ENCODE measurements around the gene UGT3A1. TPM values are rescaled to one million over a fixed set of nuclear protein-coding genes. Genes with fewer than 3 reads are reported as not detected.

Gene UGT3A1
- total and polyA plus RNA-seq, 4 donors, result 0.13 TPM; not detected in 3

DNA sequence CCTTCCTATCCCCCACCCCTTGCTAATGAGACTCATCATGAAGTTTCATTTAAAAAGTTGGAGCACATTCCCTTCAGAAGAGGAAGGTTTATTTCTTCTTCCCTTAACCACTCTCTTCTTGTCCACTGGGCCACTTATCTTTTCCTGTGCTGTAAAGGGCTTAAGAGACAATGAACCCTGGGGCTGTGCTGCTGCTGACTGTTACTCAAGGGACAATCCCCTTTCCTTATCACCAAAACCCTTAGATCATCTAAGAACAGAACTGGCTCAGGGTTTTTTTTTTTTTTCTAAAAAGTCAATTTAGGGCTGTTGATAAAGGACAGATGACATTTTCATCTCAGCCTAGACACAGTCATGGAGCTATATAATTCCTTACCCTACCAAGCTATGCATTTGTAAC, 82.4 kb downstream of the UGT3A1 start:
- ATAC-seq (ENCODE audit: low FRiP score) (no peak), DNase-seq (no peak)
- intact Hi-C loops (cut with DNase I), result no loop called here
- H3K4me3 ChIP-seq (ENCODE audit: low read length in 2 of 2), result no peak overlapping the region
- H3K9me3 ChIP-seq (ENCODE audit: control insufficient read depth, low read length), result no peaks in the 10 kb centered on the region
- no peaks in the 10 kb centered on the region for H3K4me1 ChIP-seq (ENCODE audit: control insufficient read depth in 1 of 2, insufficient read depth in 2 of 2, low read length in 2 of 2)
- no peak overlapping the region for H3K27ac ChIP-seq (ENCODE audit: low read depth in 1 of 2, low read length in 2 of 2)
- H3K27me3 ChIP-seq (ENCODE audit: control insufficient read depth in 1 of 2, insufficient read depth in 2 of 2, low read length in 1 of 2), result peaks cover 0 to 2% of the 10 kb centered on the region in 2 donors
- no peaks in the 10 kb centered on the region for H3K36me3 ChIP-seq (ENCODE audit: control insufficient read depth in 1 of 2, insufficient read depth in 2 of 2, low read length in 1 of 2)

- H3K27ac ChIP-seq (ENCODE audit: low read depth in 1 of 2, low read length in 2 of 2), result no peak overlapping the region
- 41 to 49% methylated on average over 1 of the region's 1 CpG for WGBS, 2 donors
- H3K9me3 ChIP-seq (ENCODE audit: control insufficient read depth, low read length), result no peaks in the 10 kb centered on the region
- H3K4me3 ChIP-seq (ENCODE audit: low read length in 2 of 2), result no peak overlapping the region
- peaks cover 0 to 2% of the 10 kb centered on the region in 2 donors for H3K27me3 ChIP-seq (ENCODE audit: control insufficient read depth in 1 of 2, insufficient read depth in 2 of 2, low read length in 1 of 2)
- ATAC-seq (ENCODE audit: low FRiP score), result no peak
- no peaks in the 10 kb centered on the region for H3K36me3 ChIP-seq (ENCODE audit: control insufficient read depth in 1 of 2, insufficient read depth in 2 of 2, low read length in 1 of 2)
- H3K4me1 ChIP-seq (ENCODE audit: control insufficient read depth in 1 of 2, insufficient read depth in 2 of 2, low read length in 2 of 2), result no peaks in the 10 kb centered on the region
- intact Hi-C loops (cut with DNase I), result no loop called here
- DNase-seq, result no peak
These were observed 83.0 kb downstream of the UGT3A1 start for GRCh38 chr5:35908228-35908627.

DNA sequence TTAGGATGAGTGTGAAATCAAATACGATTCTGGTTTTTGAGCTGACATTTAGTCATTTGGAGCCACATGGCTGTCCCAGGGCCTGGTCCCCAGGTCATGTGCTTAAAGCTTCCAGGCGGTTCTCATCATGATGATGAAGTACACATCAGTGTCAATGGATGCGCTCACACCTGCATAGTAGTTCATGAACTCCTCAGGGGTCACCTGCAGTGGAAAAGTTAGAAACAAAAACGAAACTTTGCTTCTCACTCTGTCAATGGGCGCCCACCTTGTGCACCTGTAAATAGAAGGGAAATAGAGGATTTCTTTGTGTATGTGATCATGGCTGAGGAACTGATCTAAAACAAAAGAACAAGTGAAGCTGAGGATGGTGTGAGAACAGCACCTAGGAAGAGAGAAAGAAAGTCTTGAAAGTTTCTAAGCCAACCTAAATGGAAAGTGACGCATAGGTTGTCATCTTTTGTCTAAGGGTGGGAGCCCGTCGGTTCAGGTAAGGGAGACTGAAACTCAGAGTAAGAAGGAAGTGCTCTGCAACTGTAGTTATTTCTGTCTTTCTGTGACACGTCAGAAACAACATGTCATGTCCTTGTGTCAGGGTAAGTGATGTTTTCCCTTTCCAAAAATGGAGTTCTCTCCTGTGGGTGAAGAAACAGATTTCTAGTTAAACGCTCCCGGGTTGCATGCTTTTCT, 86.6 kb downstream of the UGT3A1 start:
- ATAC-seq (ENCODE audit: low FRiP score) (no peak), DNase-seq (no peak)
- Histone ChIP-seq H3K4me3 (ENCODE audit: low read length in 2 of 2) (no peak overlapping the region), H3K36me3 (ENCODE audit: control insufficient read depth in 1 of 2, insufficient read depth in 2 of 2, low read length in 1 of 2) (no peaks in the 10 kb centered on the region), H3K27me3 (ENCODE audit: control insufficient read depth in 1 of 2, insufficient read depth in 2 of 2, low read length in 1 of 2) (peaks cover 0 to 5% of the 10 kb centered on the region in 2 donors), H3K27ac (ENCODE audit: low read depth in 1 of 2, low read length in 2 of 2) (no peak overlapping the region), H3K9me3 (ENCODE audit: control insufficient read depth, low read length) (no peaks in the 10 kb centered on the region), H3K4me1 (ENCODE audit: control insufficient read depth in 1 of 2, insufficient read depth in 2 of 2, low read length in 2 of 2) (no peaks in the 10 kb centered on the region)
- 63 to 67% methylated on average over 11 of the region's 11 CpGs for WGBS, 2 donors
- intact Hi-C loops (cut with DNase I), result no loop called here

DNA sequence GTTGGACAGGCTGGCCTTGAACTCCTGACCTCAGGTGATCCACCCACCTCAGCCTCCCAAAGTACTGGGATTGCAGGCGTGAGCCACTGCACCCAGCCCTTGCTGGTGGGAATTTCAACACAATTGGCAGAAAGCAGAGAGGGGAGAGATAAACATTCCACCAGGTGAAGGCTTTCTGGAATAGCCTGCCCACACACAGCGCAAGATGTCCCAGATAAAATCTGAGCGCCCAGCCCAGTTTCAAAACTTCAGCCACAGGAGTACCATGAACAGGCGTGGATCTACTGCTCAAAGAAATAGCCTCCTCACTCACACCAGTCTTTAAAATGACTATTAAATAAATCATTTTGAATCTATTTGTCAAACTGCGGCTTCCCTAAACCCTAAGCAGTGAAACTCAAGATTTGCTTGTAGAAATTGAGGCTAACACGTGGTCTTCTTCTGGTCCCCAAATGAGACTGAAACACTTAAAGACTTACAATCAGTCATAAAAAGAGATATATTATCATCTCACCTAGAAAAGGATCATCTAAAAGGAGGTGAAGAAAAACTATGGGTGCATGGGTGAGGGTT, 87.5 kb downstream of the UGT3A1 start:
- Histone ChIP-seq H3K9me3 (ENCODE audit: control insufficient read depth, low read length) (no peaks in the 10 kb centered on the region), H3K27me3 (ENCODE audit: control insufficient read depth in 1 of 2, insufficient read depth in 2 of 2, low read length in 1 of 2) (peaks cover 0 to 5% of the 10 kb centered on the region in 2 donors), H3K4me3 (ENCODE audit: low read length in 2 of 2) (no peak overlapping the region), H3K4me1 (ENCODE audit: control insufficient read depth in 1 of 2, insufficient read depth in 2 of 2, low read length in 2 of 2) (no peaks in the 10 kb centered on the region), H3K36me3 (ENCODE audit: control insufficient read depth in 1 of 2, insufficient read depth in 2 of 2, low read length in 1 of 2) (no peaks in the 10 kb centered on the region), H3K27ac (ENCODE audit: low read depth in 1 of 2, low read length in 2 of 2) (no peak overlapping the region)
- WGBS, 2 donors, result 87 to 88% methylated on average over 6 of the region's 6 CpGs
- intact Hi-C loops (cut with DNase I), result no loop called here
- ATAC-seq (ENCODE audit: low FRiP score), result no peak
- DNase-seq, result no peak

DNA sequence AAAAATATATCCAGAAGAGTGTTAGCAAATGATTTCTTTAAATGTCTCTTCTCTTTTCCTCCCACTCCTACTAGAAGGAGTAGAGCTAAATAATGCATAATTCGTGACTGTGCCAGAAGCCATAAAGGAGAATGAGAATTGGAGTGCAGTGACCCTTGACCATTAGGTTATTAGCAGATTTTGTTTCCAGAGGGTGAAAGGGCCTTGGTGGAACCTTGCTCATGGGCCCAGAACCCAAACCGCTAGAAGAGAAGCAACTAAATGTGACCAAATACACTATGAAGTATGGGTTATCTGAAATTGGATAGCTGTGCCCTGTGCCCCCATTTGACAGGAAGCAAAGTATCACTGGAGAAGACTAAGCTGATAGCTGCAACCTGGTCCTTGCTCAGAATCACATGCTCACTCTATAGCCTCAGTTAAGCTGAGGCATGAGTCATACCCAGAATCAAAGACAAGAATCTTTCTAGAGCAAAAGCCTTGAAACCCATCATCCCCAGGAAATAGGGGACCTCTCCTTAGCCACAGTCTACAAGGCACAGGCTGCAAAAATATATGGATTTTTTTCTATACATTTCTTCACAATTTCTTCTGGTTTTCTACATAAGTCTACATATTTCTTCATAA, 89.0 kb downstream of the UGT3A1 start:
- 59 to 65% methylated on average over 2 of the region's 2 CpGs for WGBS, 2 donors
- no peaks in the 10 kb centered on the region for H3K4me1 ChIP-seq (ENCODE audit: control insufficient read depth in 1 of 2, insufficient read depth in 2 of 2, low read length in 2 of 2)
- no peak for DNase-seq
- H3K36me3 ChIP-seq (ENCODE audit: control insufficient read depth in 1 of 2, insufficient read depth in 2 of 2, low read length in 1 of 2), result no peaks in the 10 kb centered on the region
- no peak for ATAC-seq (ENCODE audit: low FRiP score)
- no peak overlapping the region for H3K4me3 ChIP-seq (ENCODE audit: low read length in 2 of 2)
- H3K9me3 ChIP-seq (ENCODE audit: control insufficient read depth, low read length), result no peaks in the 10 kb centered on the region
- H3K27me3 ChIP-seq (ENCODE audit: control insufficient read depth in 1 of 2, insufficient read depth in 2 of 2, low read length in 1 of 2), result peaks cover 0 to 2% of the 10 kb centered on the region in 2 donors
- intact Hi-C loops (cut with DNase I), result no loop called here
- no peak overlapping the region for H3K27ac ChIP-seq (ENCODE audit: low read depth in 1 of 2, low read length in 2 of 2)

Other genes starting within 250 kb of the UGT3A1 start
- gene IL7R, start 134.5 kb downstream of the UGT3A1 start, total RNA-seq, result 1 to 10 TPM; 6.8 to 8.6 TPM
- 1 to 10 TPM in 1 of 2 donors, under 1 TPM in 1; 0.56 to 2.3 TPM for gene IL7R, start 134.5 kb downstream of the UGT3A1 start, polyA plus RNA-seq
- not detected for gene CAPSL, start 52.8 kb downstream of the UGT3A1 start, total RNA-seq
- gene CAPSL, start 52.8 kb downstream of the UGT3A1 start, polyA plus RNA-seq, result not detected
- gene UGT3A2, start 75.5 kb upstream of the UGT3A1 start, total RNA-seq, result not detected
- not detected for gene UGT3A2, start 75.5 kb upstream of the UGT3A1 start, polyA plus RNA-seq
- gene LMBRD2, start 160.5 kb upstream of the UGT3A1 start, total RNA-seq, result 10 to 100 TPM in 1 of 2 donors, 1 to 10 TPM in 1; 9.8 to 16.3 TPM
- 1 to 10 TPM; 1.8 to 4.6 TPM for gene LMBRD2, start 160.5 kb upstream of the UGT3A1 start, polyA plus RNA-seq
- gene SKP2, start 160.7 kb upstream of the UGT3A1 start, total RNA-seq, result 10 to 100 TPM in 1 of 2 donors, 1 to 10 TPM in 1; 8.8 to 16.1 TPM
- gene SKP2, start 160.7 kb upstream of the UGT3A1 start, polyA plus RNA-seq, result 1 to 10 TPM; 3.9 to 5.0 TPM